H1 (cell line): Measurements from ENCODE around the gene OR2L13. TPM values are rescaled to one million over a fixed set of nuclear protein-coding genes. Genes with fewer than 3 reads are reported as not detected.

Experiments
- MAX ChIP-seq: IDR thresholded peaks from 2 replicates; pipeline ENCODE4 v1.6.1; 2012; ENCODE audit warnings: inconsistent platforms
- SAP30 ChIP-seq: fragments of 300-600 bp; sonication (generic); IDR thresholded peaks from 2 replicates; pipeline ENCODE4 v1.7.1; 2012; ENCODE audit warnings: low read length, moderate library complexity, mild to moderate bottlenecking, inconsistent platforms; ENCODE audit not compliant: insufficient read depth, insufficient replicate concordance
- polyA plus RNA-seq, 7 experiments: library from polyadenylated mRNA; depleted of rRNA in 3 of 7; stranded (reverse) in 5 of 7; unstranded in 2 of 7; fragments of >200 nt in 5 of 7; fragments of 200-250 nt in 2 of 7; gene quantifications; 1 replicate in 5 of 7; 2 replicates in 1 of 7; 4 replicates in 1 of 7; pipeline versions ENCODE4 v1.2.1 to v1.2.3, GENCODE V29; 2011 to 2013; ENCODE audit warnings: missing spikeins in 2 of 7, mixed read lengths in 2 of 7
- total RNA-seq: library from RNA; stranded (reverse); fragmentation: NEBNext Ultra II Directional; extraction: Animal tissue kit (Norgen Biotek cat#: 25700); gene quantifications from 2 replicates; pipeline ENCODE4 v1.2.1, GENCODE V29; 2021
- TF ChIP-seq, protein P1 (sequence below): IDR thresholded peaks from 2 replicates; pipeline ENCODE4 v1.6.1; 2012; ENCODE audit warnings: low read length, inconsistent platforms

OR2L13 gene
- total and polyA plus RNA-seq, 2 of the 8 experiments (the other 6 are each of a cell fraction or from before 2014, with no cell fraction given), result not detected

DNA sequence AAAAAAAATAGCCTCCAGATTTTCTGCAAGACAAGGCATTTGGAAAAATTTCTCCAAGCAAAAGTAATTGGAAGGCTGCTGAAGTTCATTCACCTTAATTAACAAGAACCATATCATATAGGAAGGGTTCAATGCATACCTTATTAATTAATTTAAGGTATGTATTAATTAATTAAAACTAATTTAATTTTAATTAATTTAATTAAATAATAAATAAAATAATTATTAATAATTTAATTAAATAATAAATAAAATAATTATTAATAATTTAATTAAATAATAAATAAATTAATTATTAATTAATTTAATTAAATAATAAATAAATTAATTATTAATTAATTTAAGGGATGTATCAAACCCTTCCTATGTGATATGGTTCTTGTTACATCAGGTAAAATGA is 7.9 kb downstream of the OR2L13 start (continued):
- TF ChIP-seq, protein P1, sequence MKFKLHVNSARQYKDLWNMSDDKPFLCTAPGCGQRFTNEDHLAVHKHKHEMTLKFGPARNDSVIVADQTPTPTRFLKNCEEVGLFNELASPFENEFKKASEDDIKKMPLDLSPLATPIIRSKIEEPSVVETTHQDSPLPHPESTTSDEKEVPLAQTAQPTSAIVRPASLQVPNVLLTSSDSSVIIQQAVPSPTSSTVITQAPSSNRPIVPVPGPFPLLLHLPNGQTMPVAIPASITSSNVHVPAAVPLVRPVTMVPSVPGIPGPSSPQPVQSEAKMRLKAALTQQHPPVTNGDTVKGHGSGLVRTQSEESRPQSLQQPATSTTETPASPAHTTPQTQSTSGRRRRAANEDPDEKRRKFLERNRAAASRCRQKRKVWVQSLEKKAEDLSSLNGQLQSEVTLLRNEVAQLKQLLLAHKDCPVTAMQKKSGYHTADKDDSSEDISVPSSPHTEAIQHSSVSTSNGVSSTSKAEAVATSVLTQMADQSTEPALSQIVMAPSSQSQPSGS, result no peak
- TF ChIP-seq SAP30 (no peak), MAX (no peak)
- TF ChIP-seq, all 59 proteins: peak for 0
